Cerebellar cortex (tissue), 1 donor: Measurements from ENCODE around the gene RAD51B.
A peak's percentile ranks its signal among the peaks of the same experiment; 100 is the strongest.

Experiments used
- DNase-seq: peaks from one replicate; pipeline ENCODE4 v3.0.0-alpha.2; 2015; ENCODE audit warnings: low spot score

Gene RAD51B

DNA sequence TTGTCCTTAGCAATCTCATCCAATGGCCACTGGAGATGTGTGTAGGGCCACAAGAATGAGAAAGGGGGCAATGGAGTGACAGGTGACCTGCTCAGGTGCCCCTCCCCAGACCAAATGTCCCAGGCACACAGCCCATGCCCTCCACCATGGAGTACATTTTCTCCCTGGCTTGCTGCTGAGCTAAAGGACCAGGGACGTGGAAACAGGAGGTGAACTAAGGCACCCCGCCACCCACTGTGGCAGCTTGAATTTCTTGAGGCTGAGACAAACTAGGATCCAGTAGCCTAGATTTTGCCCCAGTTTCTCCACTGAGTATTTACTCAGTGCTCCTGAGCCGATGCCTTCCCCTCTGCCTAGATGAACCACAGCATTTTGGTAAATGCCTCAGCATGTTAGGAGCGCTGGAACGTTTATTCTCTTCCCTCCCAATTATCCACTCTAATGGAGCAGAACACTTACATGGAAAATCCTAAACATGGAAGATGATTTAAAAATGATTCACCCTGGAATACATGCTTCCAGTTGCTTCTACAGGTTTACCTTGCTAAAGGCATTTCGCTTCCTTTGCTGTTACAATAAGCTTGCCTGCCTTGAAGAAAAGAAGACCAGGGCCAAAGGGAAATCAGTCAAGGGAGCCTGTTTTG lies 775.3 kb downstream of the RAD51B start:
- no peak for DNase-seq

DNA sequence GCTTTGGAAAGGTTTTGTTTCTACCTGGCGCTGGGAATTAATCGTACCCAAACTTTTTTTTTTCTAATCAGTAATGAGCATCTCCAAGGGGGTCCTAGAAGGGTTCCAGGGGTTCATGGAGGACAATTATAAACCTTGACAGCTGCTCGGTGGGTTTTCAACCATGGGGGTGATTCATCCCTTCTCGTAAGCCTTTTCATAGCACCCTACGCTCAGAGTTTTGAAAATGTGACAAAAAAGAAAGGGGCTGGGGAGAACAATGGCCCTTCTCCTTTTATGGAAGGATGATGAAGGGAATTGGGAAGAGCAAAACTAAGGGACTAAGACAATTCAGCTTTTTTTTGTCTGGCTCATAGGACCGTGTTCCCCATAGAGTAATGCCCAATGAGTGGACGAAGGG lies 776.6 kb downstream of the RAD51B start:
- no peak for DNase-seq

DNA sequence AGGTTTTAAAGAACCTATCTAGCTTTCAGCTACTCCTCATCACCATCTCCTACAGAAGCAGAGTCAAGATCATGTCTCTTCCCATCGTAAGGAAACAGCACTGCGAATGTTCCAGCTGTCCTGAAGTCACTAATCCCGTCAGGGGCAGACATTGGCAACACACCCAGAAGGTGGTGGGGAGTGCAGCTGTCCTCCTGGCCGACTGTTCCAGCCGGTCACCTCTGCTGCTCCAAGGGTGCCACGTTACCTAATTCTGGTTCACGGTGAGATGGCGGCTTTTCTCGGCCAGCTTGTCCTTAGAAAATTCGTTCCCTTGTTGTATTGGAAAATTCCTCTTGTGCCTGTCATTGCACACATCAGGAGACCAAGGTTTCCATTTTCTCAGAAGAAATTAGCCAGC lies 777.1 kb downstream of the RAD51B start:
- no peak for DNase-seq

DNA sequence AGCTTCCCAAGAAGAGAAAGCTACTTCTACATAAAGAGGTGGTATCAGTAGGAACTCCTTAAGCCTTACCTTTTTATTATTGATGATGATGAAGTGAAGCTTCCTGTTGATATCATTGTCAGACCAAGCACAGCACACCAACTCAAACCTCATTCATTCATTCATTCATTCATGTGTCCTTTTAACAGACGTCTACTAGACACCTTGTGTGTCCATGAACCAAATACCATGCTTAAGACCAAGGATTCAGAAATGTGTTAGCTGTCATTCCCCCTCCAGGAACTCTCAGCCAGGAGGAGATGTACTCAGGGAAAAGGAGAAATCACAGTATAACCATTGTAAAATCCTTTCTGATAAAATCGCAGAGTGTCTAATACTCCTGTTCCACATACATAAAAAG lies 778.5 kb downstream of the RAD51B start:
- DNase-seq: no peak

DNA sequence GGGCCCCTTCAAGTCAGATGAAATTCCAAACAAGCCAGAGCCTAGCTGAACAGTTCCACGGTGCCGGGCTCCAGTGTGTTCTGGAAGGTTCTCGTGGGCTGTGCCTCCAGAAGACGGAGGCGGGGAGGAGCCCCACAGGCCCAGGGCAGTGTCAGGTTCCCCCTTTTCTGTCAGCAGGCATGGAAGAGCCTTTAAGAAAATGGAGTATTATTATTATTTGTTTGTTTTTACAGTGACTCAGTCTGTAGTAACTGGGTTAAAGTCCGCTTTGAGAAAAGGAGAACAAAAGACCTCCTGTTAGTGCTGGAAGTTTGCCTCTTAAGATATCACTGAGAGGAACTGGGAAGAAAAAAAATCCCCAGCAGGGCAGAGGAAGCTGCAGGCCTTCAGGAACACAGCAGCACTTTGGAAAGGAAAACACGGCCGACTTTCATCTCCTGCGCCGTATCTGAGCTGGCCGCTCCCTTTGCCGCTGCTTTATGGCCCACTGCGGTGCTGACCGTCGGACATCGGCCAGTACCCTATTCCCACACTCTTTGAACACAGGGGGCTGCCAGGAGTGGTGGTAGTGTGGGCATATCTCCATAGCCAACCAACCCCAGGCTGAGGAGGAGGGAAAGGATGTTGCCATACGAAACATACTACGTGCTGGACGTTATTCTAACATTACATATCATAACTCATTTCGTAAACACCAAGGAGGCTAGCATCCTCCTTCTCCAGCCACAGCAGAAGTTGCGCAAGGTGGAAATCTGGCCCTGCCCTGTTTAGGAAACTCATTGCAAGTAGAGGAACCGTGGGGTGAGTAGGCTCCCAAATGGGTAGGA lies 779.3 kb downstream of the RAD51B start:
- no peak for DNase-seq

DNA sequence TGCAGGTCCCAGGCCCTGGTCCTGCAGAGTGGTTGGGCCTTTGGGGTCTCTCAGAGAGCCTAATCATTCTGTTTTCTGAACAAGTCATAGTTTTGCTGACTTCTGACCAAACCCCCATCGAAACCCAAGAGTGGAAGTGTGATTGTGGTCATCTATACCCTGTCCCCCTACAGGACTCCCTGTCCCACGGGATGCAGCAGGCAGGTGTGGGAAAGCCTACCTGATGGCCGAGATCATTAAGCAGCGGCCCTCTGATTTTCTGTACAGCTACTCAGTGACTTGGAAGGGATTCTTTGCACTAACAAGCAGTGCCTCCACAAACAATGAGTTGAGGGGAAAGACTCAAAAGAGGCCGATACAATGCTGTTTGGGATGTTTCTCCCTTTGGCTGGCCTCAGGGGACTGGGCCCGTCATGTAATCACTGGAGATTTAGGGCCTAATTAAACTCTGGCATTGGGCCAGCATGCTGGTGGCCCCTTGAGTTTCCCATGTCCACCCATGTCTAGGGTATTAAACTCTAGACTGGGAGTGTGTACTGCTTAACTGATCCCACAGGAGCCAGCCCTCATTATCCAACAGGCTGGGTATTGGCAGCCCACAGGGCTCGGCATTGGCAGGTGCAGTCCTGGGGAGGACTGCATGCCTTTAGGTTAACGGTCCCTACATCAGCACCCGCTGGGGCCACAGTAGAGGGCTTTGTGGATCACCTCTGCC lies 780.5 kb downstream of the RAD51B start:
- DNase-seq: no peak

DNA sequence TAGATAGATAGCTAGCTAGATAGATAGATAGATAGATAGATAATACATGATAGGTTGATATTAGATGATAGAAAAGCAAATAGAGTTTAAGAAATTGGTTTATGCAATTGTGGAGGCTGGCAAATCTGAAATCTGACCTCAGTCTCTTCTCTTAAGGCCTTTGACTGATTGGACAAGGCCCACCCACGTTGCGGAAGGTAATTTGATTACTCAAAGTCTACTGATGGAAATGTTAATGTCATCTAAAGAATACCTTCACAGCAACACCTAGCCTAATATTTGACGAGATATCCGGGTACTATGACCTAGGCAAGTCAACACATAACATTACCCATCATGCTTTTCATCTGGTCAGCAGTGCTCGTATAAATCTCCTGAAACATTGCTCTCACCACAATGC lies 782.9 kb downstream of the RAD51B start:
- DNase-seq: no peak

DNA sequence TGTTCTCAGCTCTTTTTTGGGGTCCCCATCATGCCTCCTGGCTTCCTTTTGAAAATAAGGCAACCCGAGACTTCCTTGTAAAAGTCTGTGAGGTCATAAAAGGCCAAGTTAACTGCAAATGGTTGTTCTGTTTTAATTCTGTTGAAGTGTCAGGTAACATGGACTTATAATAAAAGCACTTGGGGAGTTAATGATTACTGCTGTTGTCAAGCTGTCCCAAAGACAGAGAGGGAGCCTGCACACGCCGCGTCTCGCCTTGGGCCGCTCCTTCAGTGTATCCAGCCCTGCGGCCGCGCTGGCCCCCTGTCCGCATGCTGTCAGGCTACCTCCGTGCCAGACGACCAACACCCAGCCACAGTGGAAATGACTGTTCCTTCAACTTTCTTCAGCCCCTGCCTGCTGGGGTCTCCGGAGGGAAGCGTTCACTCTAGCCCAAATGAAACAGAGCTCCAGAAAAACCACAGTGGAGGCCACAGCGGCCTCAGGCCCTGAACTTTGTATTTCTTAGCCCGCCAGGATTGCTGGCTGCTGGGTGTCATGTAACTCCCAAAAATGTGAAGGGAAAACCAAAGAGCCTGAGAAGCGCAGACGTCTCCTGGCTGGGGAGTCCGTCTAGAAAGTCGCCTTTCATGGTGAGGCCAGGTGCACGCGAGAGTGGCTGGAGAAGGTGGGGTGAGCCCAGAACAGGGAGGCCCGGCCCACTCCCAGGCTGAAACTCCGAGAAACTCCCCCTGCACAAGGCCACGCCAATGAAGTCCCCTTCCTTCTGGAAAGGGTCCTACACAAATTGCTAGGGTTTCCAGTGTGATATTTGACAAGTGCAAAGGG lies 784.2 kb downstream of the RAD51B start:
- no peak for DNase-seq

DNA sequence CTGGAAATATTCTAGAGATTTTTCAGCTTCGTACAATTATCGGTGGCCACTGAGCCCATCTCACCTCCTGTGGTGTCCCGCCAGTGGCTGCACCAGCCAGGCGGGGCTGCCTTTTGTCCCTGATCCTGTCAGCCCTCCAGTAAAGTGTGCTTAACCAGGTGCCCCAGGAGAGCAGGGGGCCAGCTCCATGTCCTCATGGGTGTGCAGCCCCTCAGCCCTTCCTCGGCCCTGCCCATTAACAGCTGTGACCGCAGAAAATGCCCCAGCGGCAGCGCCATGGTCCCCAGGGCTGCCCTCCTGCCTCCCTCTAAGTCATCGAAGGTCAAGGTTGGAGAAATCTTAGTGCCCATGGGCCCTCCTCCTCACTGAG lies 784.8 kb downstream of the RAD51B start:
- DNase-seq: no peak

DNA sequence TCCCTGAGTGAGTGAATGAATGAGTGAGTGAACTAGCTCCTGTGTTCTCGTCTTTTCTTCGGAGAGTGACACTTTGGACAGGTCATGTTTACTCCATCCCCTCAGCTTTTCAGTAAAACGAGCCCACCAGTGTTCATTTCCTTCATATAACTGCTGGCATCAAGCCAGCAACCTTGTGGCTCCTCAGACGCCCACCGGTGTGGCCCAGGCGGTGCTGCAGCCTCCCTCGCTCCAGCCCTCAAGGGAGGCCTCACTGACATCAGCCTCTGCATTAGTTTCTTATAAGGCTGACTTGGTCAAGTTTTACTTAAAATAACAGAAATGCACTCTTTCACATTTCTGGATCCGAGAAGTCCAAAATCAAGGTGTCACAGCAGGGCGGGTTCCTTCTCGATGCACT lies 785.2 kb downstream of the RAD51B start:
- no peak for DNase-seq

DNA sequence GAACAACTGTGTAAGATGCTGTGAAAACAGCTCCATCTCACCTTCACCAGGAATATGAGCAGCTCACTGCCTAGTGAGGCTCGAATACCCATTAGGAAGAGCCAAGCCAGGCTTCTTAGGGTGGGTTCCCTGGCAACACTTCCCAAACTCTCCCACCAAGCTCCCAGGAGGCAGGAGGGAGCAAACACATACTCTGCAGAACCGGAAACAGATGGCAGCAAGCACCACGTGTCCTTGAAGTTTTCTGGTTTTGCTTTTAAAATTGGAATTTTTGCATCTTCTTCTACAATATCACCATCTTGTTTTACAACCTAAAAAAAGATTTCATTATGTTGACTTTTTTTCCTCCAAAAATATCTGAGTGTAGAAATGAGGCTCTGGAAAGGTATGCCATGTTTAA lies 786.6 kb downstream of the RAD51B start:
- no peak for DNase-seq

DNA sequence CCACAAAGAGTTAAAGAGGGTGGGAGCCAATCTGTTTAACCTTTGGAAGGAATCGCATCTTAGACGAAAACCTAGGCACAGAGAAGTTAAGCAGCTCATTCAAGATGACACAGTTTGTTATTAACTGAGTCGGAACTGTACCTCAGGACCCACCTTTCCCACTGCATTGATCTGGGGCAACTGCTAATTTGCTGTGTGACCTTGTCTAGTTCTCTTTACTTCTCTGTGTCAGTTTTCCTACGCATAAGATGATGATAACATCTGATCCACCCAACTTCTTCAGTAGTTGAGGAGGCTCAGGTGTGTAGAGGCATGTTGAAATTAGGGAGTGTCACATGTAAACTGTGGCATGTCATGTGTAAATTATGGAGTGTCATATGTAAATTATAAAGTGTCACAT lies 787.1 kb downstream of the RAD51B start:
- no peak for DNase-seq

DNA sequence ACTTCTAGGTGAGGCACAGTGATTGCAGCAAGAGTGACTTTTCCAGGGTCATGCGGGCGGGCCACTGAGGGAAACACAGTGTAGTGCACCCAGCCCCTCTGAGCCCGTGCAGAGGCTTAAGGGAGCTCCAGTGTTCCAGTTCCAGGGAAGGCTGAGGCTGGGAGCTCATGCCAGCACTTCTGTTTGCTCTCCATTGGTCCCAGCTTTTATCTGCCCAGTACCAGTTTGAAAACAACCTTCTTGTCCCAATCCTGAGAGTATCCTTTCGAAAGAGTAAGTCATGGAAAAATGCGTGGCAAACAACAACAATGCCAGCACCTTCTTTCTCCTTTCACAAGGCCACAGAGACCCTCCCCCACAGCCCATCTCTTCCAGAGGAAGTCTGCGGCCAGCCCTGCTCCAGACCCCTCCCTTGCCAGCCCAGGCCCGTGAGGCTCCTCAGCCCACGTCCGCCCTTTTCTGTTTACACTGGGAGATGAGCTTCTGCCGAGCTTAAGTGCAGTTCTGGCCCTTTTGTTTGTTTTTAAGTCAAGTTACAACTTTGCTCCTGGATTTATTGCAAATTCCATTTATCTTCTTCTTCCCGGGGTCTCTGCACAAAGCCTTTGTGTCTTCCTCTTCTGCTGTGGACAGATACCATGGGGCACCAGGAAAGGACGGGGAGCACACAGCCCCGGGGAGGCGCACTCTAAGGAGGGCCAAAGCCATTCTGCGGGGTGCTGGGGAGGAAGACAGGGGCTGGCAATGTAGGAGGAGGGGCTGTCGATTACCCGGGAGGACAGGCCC lies 787.7 kb downstream of the RAD51B start:
- no peak for DNase-seq

DNA sequence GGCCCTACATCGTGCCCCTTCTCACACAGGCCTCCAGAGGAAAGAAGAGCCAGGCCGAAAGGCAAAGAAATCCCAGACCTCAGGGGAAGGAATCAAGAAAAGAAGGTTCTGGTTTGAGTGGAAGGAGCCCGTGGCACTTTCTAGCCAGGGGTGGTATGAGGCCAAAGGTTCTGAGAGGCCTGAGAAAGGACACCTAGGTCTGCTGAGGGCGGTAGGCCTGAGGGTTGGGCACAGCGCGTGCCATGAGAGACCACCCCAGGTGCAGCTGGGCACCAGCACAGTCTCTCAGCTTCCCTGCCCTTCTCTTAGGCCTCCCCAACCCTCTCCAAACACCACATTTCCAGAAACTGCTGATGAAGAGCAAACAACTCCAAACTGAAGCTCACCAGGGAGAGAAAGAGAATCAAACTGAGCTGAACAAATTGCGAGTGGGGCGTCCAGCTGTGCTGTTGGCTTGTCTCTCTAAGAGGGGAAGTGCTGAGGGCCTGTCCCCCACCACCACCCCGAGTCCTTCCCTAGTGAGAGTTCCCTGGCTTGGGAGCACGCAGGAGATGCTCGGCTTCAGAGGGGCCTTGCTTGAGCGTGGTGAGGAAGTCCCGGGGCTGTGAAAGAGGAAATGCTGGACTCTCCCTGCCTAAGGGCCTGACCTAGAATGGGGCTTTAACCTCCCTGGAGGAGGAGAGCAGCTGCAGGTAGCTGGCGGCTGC lies 788.4 kb downstream of the RAD51B start:
- no peak for DNase-seq

DNA sequence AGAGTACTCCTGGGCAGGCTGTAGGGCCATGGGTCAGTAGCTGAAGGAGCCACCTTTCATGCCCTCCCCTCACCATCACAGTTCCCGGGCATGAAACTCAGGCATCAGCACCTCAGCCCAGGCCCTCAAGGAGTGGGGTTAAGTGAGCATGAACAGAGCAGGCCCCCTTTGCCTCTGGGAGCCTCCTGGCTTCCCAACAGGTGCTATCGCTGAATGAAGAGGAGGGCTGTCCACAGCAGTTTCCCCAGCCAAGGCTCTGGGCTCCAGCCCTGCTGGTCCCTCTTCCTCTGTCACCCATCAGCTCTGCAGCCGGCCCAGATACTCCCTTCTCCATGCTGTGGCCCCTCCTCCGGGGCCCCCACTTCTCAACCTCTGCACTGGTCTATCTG lies 789.0 kb downstream of the RAD51B start:
- no peak for DNase-seq

DNA sequence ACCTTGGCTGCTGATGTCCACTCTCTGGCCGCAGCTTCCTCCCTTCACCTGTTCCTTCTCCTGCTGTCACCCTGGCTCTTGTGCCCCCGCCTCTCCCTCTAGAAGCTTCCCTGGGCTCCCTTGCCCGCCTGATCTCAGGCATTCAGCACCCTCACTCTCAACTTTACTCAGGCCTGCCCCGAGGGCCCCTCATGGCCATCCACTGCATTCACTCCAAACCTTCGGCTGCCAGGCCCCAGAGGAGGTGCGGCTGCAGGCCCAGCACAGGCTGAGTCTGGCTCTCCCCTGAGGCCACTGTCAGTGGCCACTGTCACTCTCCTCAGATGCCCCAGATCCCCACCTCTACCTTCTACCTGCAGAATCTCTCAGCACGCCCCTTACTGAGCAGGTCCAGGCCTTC lies 789.4 kb downstream of the RAD51B start:
- no peak for DNase-seq

DNA sequence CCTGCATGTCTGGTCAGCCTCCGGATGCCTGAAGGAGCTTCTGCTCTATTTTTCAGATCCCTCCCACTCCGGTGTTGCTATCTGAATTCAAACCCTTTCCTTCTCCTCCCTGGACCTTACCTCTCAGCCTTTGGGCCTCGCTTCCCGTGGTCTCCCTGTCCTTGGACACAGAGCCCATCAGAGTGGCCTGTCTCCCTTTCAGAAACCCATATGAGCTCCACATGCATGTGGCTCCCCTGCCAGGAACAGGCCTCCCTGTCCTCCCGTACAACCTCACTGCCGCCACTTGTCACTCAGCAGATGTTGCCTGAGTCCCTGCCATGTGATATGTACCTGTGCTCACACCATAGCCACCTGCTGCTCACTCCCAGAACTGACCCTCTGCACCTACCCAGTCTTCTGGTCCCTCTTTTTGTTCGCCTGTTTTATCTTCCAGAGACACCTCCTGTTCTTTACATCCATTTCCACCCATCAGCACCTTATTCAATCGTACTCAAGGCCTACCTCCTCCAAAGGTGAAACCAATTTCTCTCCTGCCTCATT lies 790.7 kb downstream of the RAD51B start:
- no peak for DNase-seq

DNA sequence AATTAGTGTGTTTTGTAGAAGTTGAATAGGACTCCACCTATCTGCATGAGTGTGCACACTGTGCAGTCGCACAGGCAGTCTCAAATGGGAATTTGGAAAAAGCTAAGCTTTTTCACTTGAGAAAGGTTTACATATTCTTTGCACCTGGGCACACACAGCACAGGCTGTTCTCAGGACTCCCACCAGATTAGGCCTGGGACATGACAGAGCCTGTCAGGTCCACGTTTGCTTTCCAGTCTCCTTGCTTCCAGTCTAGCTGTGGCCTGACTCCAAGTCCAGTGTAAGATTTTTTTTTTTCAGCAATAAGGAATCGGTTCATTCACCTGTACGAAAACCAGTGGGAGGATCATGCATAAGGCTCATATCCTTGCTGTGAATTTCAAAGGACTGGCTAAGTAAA lies 792.0 kb downstream of the RAD51B start:
- DNase-seq: no peak

DNA sequence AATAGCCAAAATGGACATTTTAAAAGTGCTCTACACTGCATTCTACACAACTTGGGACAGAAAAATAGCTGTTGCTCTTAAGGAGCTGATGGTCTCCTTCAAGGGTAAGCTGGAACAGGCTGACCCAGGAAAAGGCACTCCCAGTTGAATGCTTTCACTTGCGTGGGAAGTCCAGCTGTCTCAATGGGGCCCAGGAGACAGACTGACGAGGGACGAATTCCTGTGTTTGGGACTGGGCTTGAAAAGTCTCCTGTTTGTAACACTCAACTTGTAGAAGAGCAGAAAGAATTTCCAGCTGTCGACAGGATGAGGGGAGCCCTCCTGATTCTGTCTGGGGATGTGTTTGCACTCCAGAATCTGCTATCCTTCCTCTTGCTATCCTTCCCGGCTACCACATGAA lies 792.5 kb downstream of the RAD51B start:
- no peak for DNase-seq

DNA sequence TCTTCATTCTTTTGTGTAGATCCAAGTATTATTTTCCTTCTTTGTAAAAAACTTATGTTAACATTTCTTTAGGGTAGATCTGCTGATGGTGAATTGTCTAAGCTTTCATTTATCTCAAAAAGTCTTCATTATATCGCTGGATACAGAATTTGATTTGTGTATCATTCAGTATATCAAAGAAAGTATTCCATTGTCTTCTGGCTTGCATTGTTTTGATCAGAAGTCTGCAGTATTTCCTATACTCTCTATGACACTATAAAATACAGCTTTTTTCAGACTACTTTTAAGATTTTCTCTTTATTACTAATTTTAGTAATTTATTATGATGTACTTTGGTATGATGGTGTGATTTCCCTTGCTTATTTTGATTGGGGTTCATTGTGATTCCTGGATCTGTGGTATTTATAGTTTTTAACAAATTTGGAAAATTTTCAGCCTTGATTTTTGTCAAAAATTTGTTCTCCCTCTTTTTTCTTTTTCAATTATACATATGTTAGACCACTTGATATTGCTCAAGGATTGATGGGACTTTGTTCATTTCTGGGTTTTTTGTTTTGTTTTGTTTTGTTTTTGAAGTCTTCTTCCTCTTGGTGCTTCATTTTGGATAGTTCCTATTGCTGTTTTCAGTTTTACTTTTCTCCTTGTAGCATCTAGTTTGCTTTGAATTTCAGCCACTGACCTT lies 796.8 kb downstream of the RAD51B start:
- DNase-seq: peak; percentile 33
